KOPT-K1 (cell line): Measurements from ENCODE around the gene VIPR2.
"Not testable (repeated sequence)": the region's sequence is repeated elsewhere in the genome, so short reads cannot be mapped to it uniquely, and the experiment has no call there.

Experiments used
- H3K27ac ChIP-seq: fragments of 200-600 bp; sonication (generic); 2 replicates; pipeline ENCODE4 v1.5.1; 2016; ENCODE audit warnings: antibody characterized with exemption, mild to moderate bottlenecking, low read depth, low read length; ENCODE audit not compliant: poor library complexity, severe bottlenecking
- H3K36me3 ChIP-seq: fragments of 200-600 bp; sonication (generic); 2 replicates; pipeline ENCODE4 v1.5.1; 2017; ENCODE audit warnings: antibody characterized with exemption, mild to moderate bottlenecking, low read length, moderate library complexity; ENCODE audit not compliant: insufficient read depth
- H3K9me3 ChIP-seq: fragments of 200-600 bp; sonication (generic); 2 replicates; pipeline ENCODE4 v1.5.1; 2017; ENCODE audit warnings: antibody characterized with exemption, low read length, mild to moderate bottlenecking; ENCODE audit not compliant: insufficient read depth, poor library complexity, severe bottlenecking

Gene VIPR2

DNA sequence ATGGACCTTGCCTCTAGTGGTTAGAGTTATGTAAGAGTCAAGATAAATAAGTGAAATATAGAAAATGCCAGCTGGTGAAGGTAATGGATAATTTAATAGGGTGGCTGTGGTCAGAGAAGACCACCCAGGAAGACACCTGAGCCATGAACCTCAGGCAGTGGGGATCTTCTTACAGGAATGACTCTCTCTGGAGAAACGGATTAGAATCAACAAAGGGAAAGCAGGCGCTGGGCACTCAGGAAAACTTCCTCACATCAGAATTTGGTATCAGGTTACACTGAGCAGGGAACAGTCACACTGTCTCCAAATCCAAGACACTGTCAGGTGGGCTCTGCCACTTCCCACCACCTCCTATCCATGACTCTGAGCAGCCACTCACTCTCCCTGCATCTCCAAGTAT is 155.7 kb downstream of the VIPR2 start:
- Histone ChIP-seq H3K27ac (no peak overlapping the region), H3K36me3 (no peaks in the 10 kb centered on the region), H3K9me3 (peaks cover 18% of the 10 kb centered on the region)

- Histone ChIP-seq H3K27ac (no peak overlapping the region), H3K9me3 (peaks cover 24% of the 10 kb centered on the region), H3K36me3 (no peaks in the 10 kb centered on the region)
Observed at GRCh38 chr7:158988302-158988862, 156.3 kb downstream of the VIPR2 start.

GRCh38 chr7:158987691-158988090 is 157.0 kb downstream of the VIPR2 start:
- Histone ChIP-seq H3K9me3 (peaks cover 31% of the 10 kb centered on the region), H3K27ac (no peak overlapping the region), H3K36me3 (no peaks in the 10 kb centered on the region)

GRCh38 chr7:158985583-158985982 is 159.1 kb downstream of the VIPR2 start:
- no peak overlapping the region for H3K27ac ChIP-seq
- H3K9me3 ChIP-seq: peaks cover 52% of the 10 kb centered on the region
- no peaks in the 10 kb centered on the region for H3K36me3 ChIP-seq

- peaks cover 66% of the 10 kb centered on the region for H3K9me3 ChIP-seq
Observed at GRCh38 chr7:158984007-158984406, 160.7 kb downstream of the VIPR2 start.

GRCh38 chr7:158982080-158982479 is 162.6 kb downstream of the VIPR2 start:
- H3K36me3 ChIP-seq, H3K27ac ChIP-seq: not testable (repeated sequence)
- H3K9me3 ChIP-seq: peaks cover 66% of the 10 kb centered on the region

More at GRCh38 chr7:158984007-158984406, 160.7 kb downstream of the VIPR2 start:
- not testable (repeated sequence) for H3K27ac ChIP-seq, H3K36me3 ChIP-seq

DNA sequence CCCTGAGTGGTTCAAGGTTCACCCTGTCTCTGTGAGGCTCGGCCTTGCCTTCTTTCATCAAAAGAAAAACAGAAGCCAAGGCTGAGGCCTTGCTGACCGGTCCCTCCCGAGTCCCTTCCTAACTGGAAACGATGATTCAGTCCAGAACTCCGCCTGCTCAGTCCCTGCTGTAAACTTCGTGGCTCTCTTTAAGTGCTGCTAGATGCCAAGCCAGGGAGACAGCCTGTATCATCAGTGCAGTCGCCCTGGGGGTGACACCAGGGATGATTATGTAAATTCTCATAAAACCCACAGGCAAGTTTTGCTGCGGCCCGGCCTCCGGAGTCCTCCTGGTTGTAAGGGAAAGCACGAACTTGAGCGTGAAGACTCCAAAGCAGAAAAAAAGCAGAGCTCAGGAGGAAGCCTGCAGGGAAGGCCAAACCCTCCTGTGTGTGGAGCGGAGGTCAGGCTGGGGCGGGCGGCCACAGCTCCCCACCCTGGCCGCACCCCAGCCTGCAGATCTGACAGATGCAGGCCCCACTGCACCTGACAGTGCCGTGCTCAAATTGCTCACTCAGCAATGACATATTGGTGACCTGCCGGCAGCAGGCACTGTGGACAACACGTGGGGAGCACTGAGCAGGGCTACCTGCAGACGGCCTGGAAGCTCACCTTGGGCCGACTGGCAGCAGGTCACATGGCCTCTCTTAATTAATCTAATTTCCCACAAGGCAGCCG is 164.9 kb downstream of the VIPR2 start:
- no peaks in the 10 kb centered on the region for H3K36me3 ChIP-seq
- H3K9me3 ChIP-seq: peaks cover 56% of the 10 kb centered on the region

GRCh38 chr7:158979023-158979529 is 165.6 kb downstream of the VIPR2 start:
- Histone ChIP-seq H3K27ac (no peak overlapping the region), H3K9me3 (peaks cover 49% of the 10 kb centered on the region), H3K36me3 (no peaks in the 10 kb centered on the region)

More for the DNA sequence above, 164.9 kb downstream of the VIPR2 start:
- H3K27ac ChIP-seq: no peak overlapping the region
